Dermis microvascular lymphatic vessel endothelial cell (primary cell): ENCODE measurements around the gene CCDC134. TPM values are rescaled to one million over a fixed set of nuclear protein-coding genes. Genes with fewer than 3 reads are reported as not detected.
"Not testable (repeated sequence)": the region's sequence is repeated elsewhere in the genome, so short reads cannot be mapped to it uniquely, and the experiment has no call there.

Source experiments
- DNase-seq, 2 donors: peaks; one replicate each; pipeline versions ENCODE4 v3.0.0 to v3.0.0-alpha.2; 2010; ENCODE audit warnings: low read depth in 2 of 2
- total RNA-seq: library from RNA; depleted of rRNA; stranded (reverse); fragments of >200 nt; gene quantifications from 2 replicates; pipeline ENCODE4 v1.2.1, GENCODE V29; 2014

The CCDC134 gene
- total RNA-seq, 1 donor from 2014 or later: 4.2 TPM

DNA sequence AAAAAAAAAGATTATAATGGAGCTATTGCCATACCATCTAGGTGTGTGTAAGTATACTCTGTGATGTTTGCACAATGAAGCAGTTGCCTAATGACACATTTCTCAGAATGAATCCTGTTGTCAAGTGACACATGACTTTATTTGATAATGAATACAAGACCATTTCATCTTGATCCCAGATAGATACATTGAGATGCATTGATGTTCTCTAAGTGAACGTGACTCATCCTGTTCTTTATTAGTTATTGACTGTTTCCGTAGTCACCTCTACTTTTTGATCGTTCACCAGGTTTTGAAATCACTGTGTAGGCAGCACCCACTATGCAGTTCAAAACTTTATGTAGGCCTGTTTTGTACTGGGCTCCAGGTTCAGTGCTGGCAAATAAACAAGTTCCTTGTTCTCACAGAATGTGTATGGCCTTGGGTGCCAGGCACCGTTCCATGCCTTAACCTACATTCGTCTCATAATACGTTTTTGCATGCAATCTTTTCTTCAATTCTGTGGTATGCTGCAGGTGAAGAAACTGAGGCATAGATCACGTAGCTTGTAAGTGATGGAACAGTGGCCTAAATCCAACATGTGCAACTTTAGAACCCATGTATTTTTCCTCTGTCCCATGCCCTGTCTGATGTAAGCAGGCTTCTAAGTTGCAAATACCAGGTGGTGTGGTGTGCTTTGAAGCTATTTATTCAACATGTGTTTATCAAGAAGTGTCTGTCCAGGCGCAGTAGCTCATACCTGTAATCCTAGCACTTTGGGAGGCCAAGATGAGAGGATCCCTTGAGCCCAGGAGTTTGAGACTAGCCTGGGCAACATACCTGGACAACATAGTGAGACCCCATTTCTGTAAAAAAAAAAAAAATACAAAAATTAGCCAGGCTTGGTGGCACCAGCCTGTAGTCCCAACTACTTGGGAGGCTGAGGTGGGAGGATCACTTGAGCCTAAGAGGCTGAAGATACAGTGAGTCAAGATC is 42.8 kb downstream of the CCDC134 start:
- DNase-seq: no peak

DNA sequence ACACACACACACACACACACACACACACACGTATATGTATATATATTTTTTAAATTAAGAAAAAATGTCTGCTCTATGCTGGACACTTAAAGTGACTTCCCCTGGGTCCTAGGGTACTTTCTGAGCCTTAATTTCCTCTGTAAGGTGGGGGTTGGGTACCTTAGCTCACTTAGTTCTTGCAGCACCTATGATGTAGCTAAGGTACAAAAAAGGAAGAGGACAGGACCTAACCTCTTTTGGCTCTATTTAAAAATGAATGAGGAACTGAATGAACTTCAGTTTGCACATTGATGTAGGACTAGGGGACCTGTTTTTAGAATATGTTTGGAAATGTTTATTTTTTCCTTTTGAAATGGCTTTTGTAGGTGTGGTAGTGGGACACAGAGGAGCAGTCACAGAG is 43.6 kb downstream of the CCDC134 start:
- no peak for DNase-seq

DNA sequence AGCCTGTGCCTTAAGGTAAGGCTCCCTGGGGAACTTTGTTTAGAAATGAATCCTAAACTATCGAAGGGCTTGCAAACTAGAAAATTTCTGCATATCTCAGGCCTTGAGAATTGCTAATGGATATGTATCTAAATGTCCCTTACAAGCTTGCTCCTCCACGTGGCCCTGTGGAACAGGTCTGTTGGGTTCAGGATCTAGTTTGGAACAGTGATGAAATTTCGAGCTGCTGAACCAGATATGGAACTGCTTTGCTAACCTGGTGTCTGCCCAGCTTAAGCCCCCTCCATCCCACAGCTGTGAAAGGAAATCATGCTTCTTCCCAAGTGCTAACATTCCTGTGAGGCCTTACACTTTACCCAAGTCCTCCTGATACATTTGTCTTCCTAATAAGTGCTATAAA is 44.0 kb downstream of the CCDC134 start:
- DNase-seq: no peak

DNA sequence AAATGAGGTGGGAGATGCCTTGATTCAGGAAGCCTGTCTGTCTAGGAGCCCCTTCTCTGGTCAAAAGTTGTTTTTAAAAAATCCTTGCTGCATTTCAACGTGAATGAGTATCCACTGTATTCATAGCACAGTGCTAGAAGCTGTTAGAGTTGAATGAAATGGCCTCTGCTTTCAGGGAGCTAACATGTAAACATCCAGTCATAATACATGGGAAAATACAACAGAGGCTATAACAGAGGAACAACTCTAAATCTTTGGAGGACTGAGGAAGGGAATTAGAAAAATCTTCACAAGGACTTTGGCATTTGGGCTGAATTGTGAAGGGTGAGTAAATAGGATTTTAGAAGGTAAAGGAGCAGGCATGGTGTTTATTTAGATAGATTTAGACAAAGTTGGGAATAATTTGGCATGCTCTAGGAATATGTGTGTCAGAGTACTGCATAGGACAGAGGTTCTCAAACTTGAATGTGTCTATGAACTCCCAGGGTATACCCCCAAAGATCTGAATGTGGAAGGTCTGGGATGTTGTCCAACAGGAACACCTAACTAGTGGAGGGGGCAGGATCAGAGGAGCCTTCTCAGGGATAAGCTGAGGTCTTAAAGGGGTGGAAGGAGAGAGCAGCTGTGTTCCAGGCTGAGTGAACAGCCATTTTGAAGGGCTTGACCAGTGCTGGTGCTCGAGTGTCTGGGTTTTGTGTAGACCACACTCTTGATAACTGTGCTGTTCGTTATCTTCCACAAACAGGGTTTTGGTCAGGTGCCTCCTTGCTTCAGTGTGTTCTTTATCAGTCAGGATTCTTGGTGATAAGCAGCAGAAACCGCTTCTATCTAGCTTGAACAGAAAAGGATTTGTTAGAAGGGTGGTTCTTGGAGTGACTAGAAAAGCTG is 45.1 kb downstream of the CCDC134 start:
- no peak for DNase-seq

DNA sequence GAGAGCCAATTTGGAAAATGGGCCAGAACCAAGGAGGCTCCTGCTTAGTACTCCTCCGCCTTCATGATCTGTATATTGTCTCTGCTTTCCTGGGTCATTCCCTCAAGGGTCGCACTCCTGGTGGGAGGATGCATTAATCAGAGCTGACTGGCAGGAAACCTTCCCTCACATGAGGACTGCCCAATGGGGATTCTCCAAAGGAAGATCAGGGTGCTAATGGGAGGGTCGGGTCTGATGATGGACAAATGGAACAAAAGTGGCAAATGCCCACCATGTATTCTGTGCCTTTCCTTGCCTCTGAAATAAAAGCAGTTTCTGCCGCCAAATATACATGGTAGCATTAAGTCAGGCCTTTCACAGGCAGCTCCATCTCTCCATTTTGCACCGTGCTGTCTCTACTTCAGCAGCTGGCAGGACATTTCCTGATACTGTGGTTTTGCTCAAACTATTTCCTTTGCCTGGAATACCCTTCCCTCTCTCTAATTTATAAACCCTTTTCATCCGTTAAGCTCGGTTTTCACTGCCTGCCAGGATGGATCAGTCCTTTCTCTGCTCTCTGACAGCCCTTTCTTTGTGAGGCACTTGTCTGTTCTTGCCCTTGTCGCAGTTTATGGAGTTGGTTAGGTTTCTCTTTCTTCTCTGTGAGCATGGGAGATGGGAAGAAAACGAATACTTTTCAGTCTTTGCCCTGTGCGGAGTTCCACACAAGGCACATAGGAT is 45.9 kb downstream of the CCDC134 start:
- DNase-seq: no peak

DNA sequence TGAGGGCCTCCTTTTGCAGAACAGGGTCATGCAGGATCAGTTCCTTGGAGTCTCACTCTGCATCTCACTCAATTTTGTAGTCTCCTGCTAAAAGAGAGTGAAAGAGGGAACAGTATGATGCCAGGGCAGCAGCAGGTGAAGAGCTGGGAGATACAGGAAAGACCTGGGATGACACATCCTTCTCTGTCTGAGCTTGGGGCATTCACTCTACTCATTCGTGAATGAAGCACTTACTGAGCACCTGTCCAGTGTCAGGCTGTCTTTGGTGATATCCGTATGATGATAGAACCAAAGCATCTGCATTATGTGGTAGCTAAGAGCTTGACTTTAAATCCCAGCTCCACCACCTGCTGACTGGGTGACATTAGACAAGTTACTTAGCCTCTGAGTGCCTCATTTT is 46.8 kb downstream of the CCDC134 start:
- no peak for DNase-seq

DNA sequence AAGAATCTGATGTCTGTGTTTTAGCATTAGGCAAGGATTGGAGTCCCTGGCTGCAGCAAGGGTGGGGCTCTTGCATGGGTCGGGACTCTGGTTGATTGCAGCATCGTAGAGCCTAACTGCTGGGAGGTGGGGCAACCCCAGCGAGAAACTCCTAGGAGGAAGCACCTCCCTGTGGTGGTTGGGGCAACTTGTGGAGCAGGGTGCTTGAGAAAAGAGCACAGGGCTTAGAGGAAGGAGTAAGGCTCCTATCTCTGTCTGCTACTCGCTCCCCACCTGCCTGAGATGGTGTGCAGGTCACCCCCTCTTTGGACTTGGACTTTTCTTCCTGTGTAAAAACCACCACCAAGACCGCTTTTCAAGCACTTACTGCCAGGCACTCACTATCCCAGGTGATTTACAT is 48.0 kb downstream of the CCDC134 start:
- DNase-seq: no peak

DNA sequence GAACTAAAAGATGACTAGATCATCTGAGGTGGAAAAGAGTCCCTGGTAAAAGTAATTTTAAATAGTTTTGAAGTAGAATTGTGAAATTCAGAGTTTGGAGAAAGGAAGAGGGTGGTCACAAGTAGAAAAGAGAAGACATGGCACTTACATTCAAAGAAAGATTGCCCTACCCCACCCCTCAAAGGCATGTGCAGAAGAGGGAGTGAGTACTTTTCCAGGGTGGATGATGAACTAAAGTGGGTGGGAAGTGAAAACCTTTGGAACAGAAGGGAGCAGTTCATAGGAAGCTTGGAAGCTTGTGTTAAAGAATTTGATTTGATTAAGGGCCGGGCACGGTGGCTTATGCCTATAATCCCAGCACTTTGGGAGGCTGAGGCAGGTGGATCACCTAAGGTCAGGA is 56.0 kb downstream of the CCDC134 start:
- no peak for DNase-seq

DNA sequence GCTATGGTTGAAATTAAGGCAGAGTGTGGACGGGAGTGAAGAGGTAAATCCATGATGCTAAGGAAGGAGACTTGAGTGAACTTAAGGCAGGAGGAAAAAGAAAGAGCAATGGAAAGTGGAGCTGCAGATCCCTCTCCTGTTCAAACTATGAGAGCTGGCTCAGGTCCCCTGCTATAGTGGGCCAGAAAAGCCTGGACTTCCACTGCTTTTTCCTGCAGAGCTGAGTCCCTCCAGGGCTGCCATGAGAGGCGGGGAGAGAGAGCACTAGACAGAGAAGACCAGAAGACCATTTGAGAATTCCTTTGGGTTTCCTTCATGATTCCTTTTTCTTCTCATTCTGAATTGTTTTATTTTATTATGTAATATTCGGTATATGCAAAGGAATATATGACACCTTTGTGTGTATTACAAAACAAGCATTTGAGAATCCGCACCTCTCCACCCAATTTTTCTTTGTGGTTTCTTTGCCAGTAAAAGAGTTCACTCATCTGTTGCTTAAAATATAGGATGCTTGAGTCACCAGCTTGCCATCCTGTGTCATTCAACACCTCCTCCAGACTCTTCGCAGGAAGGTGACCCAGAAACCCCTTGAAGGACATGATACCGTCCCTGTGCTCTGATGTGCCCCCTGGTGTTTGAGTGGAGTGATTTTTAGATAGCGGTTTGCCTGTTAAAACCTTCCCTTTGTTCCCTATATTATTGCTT is 56.8 kb downstream of the CCDC134 start:
- peak; percentile 27 to 78 for DNase-seq

DNA sequence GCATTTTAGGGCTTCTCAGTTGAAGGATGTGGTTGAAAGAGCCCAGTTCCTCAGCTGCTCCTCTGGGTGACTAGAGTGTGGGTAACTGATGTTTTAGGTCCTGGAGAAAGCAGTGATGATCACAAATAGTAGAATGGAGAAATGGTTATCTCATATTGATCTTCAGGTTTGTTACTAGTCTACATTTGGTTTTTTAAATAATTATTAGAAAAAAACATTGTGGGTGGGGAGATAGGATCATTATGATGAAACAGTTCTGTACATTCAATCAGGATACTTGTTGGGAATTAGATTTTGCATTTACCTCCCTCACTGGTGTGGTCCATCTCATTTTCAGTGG is 57.4 kb downstream of the CCDC134 start:
- DNase-seq: no peak

DNA sequence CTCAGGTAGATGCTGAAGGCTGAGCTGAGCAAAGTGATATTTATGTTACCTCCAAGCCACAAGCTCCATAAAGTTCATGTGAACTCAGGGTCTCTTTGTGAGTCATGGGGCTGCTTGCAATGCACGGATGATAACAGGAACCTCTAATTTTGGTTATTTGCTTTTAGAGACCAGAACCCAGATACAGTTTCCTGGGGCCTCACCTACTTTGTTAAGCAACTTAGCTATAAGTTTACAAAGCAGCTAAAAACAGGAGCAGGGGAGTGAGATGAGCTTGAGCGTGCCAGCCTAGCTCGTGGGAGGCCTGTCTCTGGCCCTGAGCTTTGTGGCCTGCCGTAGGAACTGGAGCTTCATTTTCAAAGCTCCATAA is 61.7 kb downstream of the CCDC134 start:
- peak in 1 of 2 donors; percentile 10 for DNase-seq

DNA sequence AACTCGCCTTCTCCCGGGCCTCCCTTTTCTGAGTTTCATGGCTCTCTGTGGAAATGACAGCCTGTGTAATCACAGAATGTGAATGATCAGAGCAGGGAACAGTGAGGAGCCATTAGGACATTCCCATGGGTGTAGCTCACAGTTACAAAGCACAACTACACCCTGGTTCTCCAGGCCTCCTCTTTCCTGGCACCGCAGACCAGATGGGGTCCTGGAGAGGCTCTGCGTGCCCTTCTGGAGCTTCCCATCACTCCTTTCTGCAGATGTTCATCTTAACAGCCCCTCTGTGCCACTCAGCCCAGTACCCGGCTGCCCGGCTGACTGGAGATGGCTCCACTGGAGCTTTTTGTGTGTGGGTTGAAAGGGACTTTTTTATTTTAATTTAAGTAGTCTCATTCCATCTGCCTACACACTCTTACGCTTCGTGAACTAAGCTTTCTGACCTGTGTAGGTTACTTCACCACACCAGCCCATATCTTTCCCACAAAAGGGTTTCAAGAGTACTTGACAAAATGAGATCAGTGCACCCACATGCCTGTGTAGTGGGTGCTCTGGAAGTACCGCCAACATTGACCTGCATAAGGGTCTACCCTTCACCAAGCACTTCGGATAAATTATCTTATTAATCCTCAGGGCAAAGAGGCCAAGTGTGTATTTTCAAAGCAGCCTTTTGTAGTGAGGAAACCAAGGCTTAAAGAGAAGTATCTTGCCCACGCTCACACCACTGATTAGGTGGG is 62.2 kb downstream of the CCDC134 start:
- no peak for DNase-seq

DNA sequence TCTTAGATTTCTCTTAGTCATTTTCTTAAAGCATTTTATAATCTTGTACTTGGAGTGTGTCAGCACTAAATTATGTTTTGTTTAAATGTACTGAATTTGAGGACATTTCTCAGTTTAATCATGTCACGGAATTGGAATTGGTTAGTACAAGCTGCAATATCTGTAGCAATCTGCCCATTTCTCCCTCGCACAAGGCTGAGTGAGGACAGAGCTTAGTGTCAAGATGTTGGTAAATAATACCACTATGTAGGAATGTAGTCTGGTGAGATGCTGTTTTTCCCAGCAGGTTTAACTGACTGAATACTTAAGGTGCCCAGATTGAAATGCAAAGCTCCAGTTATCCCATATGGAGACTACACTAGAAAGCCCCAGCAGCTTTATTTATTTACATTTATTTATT is 63.0 kb downstream of the CCDC134 start:
- DNase-seq: no peak

DNA sequence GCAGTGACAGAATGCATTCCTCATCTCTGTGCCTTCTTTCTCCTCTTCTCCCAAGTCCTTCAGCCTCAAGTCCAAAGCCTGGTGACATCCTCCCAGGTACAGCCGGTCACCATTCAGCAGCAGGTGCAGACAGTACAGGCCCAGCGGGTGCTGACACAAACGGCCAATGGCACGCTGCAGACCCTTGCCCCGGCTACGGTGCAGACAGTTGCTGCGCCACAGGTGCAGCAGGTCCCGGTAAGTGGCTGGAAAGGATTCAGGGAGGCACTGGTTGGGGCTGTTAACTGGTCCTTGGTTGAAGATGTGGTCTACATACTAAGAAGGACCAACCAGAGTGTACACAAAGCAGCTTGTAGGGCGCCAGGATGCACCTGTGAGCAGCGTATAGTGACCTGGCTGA is 68.1 kb downstream of the CCDC134 start:
- no peak for DNase-seq

DNA sequence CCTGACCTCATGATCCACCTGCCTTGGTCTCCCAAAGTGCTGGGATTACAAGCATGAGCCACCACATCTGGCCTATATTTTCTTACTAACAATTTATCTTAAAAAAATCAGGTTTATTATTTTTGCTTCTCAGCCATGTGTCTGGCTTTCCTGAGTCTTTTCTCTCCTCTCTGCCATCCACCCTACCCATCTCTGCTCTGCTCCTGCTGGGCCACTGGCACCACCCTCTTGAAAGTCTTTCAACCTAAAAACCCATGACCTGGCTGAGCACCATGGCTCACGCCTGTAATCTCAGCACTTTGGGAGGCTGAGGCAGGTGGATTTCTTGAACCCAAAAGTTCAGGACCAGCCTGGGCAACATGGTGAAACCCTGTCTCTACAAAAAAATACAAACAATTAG is 69.6 kb downstream of the CCDC134 start:
- DNase-seq: not testable (repeated sequence)

DNA sequence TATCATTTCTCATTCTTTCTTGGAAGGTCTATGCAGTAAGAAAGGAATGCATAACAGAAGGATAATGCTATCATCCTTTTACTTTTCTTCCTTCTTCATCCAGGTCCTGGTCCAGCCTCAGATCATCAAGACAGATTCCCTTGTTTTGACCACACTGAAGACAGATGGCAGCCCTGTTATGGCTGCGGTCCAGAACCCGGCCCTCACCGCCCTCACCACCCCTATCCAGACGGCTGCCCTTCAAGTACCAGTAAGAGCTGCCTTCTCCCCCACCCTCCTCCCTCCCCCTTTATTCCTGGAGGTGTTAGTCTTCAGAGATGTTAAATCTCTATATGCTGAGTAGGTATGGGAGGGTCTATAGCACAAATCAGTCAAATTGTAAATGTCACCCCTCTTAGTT is 70.3 kb downstream of the CCDC134 start:
- no peak for DNase-seq

DNA sequence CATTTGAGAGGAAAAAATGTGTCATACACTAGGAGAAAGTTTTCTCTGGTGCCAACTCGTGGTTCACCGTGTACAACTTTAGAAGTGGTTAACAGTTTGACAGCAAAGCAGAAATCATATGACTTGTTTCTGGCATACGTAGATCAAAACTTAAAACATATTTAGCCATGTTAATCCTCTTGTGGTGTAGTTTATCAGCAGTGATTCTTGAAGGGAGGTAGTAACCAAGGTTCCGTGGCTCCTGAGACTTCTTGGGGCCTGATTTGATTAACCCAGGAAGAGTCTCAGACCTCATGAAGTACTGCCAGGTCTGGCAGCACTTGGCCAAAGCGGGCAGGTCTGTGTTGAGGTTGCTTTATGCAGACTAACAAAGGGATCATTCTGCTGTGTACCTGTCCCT is 72.9 kb downstream of the CCDC134 start:
- no peak for DNase-seq

DNA sequence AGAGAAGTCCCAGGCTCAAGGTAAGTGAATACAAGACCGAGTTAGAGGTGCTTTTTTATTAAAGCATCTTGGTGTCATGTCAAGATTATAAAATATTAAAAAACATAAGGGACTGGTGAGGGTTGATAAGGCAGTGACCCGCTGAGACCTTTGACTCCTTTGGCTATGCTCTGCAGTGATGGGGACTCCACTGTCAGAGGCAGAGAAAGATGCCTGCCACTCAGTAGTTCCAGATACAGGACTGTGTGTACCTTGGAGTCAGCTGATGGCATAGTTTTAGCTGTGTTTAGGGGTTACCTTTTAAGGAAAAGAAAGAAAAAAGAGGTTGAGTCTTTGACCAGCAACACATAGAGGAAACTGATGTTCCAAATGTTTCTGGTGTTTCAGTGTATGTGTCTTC is 73.6 kb downstream of the CCDC134 start:
- no peak for DNase-seq

DNA sequence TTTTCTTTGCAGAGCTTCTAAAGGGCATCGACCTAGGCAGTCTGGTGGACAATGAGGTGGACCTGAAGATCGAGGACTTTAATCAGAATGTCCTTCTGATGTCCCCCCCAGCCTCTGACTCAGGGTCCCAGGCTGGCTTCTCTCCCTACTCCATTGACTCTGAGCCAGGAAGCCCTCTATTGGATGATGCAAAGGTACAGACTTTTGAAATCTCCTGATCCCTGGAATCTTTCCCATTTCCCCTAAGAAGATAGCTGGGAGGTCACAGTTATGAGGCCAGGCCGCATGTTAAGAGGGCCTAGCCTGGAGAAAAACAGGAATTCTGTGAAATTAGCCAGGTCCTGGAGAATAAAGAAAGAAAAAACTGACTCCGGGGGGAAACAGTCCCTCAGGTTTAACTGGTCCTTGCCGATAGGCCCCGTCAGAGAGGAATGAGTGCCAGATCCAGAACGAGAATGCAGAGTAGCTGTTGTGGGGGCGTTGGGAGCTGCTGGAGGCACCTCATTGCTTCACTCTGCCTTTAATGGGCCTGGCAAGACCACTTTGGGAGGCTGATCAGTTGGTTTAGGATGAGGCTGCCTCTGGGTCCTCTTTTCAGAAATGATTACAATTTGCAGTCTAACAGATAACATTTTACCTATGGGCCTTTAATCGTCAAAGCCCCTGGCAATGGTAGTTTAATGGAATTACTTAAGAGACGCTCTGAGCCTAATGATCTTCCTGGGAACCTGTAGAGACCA is 75.2 kb downstream of the CCDC134 start:
- DNase-seq: no peak
